ENCODE measurements around the gene ZCCHC17.

The ZCCHC17 gene

DNA sequence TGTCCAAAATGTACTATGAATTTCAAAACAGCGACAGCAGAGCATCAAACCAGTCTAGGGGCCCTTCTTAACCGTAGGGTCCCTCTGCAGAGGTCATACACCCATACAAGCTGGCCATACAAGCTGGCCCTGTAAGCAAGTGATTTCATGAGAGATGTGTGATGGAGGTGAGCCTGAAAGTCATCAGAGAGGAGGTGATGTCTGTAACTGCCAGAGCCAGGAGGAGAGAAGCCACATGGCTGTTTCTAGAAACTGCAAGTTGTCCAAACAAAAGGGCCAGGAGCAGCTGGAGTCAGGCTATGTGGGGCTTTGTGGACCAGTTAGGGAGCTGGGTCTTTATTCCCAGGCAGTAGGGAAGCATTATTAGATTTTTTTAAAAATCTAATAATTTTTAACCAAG is 101.4 kb downstream of the ZCCHC17 start:
- no peak overlapping the region for H3K27ac ChIP-seq
- TF ChIP-seq CTCF (conservative IDR thresholded peaks at IDR 0.05), result no peak

- H3K27ac ChIP-seq, result no peak overlapping the region
- no peak for TF ChIP-seq CTCF (conservative IDR thresholded peaks at IDR 0.05)
These were observed 103.1 kb downstream of the ZCCHC17 start for GRCh38 chr1:31399976-31400375.

GRCh38 chr1:31400393-31400792 is 103.6 kb downstream of the ZCCHC17 start:
- no peak overlapping the region for H3K27ac ChIP-seq
- TF ChIP-seq CTCF (conservative IDR thresholded peaks at IDR 0.05), result no peak

DNA sequence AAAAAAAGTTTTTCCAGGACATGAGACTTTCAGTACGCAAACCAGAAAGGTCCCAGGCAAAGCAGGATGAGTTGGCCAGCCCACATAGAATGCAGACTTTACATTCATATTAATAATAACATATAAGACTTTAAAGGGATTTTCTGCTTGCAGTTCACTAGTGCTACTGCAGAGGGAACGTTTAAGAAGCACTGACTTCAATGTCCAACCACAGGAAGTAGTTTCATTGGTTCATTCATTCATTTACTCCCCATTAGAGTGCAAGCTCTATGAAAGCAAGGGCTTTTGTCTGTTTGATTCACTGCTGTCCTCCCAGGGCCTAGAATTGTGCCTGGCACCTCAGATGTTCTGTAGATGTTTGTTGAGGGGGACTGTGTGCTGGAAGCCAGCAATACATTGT is 104.4 kb downstream of the ZCCHC17 start:
- no peak overlapping the region for H3K27ac ChIP-seq
- TF ChIP-seq CTCF (conservative IDR thresholded peaks at IDR 0.05), result no peak

GRCh38 chr1:31405578-31406245 is 108.9 kb downstream of the ZCCHC17 start:
- no peak for TF ChIP-seq CTCF (conservative IDR thresholded peaks at IDR 0.05)
- H3K27ac ChIP-seq, result no peak overlapping the region

DNA sequence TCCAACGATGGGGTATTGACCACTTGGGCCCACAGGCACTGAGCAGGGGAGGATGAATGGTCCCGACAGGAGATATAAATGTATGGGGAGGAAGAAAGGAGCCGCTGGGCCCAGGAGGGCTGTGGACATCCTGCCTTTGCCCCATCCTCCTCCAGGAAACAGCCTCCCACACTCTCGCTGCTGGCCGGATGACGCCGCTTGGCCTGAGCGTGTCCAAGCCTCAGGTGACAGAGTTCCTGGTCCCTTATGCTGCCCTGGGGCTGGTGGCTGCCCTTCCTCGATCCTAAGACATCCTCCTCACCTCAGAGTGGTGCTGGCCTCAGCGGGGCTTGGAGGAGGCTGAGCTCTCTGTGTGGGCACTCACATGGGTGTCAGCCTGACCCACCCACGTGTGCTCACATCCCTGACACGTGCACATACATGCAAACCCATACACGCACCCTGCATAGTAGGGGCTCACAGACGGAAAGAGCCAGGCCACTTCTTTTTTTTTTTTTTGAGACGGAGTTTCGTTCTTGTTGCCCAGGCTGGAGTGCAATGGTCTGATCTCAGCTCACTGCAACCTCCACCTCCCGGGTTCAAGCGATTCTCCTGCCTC is 110.3 kb downstream of the ZCCHC17 start:
- no peak for TF ChIP-seq CTCF (conservative IDR thresholded peaks at IDR 0.05)
- H3K27ac ChIP-seq, result no peak overlapping the region

DNA sequence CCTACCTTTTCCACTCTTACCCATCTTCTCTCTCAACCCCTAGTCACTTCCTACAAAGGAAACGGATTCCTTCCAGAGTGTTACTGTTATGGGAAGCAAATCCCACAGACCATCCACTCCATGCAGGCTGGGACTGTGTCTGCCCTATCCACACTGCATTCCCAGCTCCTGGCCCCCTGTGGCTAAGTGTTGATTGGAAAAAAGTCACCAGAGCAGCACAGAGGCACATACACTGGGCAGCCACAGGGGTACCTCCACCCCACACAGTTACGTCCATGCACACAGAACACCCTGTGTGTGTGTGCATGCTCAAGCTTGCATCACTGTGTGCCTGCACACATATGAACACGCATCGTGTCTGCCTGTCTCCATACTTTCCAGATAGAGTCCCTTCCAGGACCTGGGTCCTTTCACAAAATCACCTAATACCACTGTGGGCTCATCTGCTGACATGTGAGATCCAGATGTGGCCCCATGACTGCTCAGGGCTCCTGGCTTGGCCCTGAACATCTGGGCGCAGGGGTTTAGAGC is 112.0 kb downstream of the ZCCHC17 start:
- H3K27ac ChIP-seq, result no peak overlapping the region
- TF ChIP-seq CTCF (conservative IDR thresholded peaks at IDR 0.05), result no peak

All from VCaP (cell line).